Hematopoietic multipotent progenitor cell (in vitro differentiated cells): ENCODE measurements around the gene GPHN. TPM values are rescaled to one million over a fixed set of nuclear protein-coding genes. Genes with fewer than 3 reads are reported as not detected.
A peak's percentile ranks its signal among the peaks of the same experiment; 100 is the strongest.

Experiments
- DNase-seq, 3 donors: peaks; one replicate each; pipeline ENCODE4 v3.0.0-alpha.2; 2011 to 2015; ENCODE audit warnings: low read depth in 2 of 3, low spot score in 2 of 3
- total RNA-seq: library from RNA; depleted of rRNA; stranded (reverse); fragments of >200 nt; gene quantifications from one replicate; pipeline ENCODE4 v1.2.3, GENCODE V29; 2012

Gene GPHN
- total RNA-seq, 1 donor, result 8.6 TPM

DNA sequence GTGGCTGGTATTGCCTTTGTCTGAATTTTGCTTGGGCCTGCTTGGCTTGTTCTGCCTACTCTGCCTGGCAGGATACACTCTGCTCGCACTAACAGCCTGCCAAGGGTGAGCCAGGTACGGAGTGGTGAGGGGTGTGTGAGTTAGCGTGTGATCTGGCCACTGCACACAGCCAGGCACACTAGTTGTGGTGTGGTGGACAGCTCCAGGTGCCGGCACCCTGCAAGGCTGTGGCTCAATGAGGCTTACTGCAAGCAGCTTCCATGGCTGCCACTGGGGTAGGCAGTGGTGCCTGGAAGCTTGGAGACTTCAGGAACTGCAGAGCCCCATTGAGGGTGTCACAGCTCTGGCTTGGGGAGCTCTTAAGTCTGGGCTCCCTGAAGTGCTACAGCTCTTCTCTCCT is 87.4 kb downstream of the GPHN start:
- DNase-seq, result no peak

DNA sequence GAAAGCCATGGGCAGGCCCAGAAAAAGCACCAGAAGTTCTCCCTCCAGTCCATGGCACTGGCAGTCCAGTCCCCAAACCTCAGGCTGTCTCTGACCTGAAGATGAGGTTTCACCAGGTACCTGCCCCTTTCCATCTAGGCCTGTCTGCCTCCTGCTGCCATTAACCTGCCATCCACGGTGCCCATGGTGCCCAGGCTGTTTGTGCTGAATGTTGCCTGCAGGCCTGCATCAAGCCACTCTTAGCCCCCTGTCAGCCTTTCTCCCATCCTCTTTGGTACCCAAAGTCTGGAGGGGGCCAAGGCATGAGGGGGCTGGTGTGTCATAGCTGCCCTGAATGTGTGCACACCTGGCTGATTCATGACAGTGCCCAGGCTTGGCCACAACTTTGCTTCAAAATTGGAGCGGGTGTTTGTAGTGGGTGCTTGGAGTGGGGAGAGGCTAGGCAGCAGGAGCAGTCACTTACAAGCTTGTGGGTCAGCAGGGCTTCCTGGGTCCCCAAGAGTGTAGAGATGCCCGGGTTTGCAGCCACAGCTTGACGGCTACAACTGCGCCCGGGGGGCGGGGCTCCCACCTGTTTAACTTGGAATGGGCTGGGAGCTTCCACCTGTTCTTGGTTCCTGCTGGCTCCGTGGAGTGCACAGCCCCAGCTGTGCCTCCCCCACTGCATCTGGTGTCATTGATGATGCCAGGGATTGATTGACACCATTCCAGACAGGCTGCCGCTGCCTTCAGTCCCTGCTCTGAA is 88.5 kb downstream of the GPHN start:
- no peak for DNase-seq

DNA sequence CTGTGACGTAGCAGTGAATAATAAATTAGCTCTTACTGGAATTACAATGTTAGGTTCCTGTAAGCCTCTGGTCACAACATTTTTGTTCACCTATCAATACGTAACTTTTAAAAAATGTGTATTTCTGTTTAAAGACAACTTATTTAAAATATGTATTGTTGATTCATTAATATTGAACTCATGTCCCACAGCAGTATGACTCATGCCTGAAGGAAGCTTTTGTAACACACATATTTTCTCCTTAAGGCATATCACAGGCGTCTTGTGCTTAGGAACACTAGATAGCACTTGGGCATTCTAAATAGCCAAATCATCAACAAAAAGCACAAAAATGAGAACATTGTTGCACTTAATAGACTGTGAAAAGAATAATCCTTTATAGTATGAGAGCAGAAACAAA is 92.5 kb downstream of the GPHN start:
- DNase-seq, result no peak

DNA sequence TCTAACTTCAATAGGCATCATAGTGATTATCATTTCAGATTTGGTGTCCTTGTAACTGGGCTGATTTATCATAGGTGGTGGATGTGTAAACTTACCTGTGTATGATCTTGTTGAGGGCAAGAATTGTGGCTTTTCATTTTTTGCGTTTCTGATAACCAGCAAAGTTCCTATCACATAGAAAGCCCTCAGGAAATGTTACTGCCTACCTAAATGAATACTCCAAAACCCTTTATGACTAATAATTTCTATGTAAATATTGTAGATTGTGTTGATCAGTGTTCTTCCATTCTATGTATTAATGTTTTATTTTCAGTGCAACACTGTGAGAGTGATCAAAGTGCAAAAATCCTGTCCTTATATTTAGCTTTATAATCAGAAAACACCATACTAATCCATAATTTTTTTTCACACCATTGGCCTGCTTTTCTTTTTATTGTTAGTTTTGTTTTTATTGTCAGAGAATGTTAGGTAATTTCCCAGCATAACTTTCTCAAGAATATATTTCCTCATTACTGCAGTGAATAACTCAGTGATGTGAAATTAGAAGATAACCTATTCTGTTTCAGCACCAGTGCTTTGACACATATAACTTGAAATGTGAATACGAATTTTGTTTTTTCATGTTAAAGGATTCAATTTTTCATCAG is 94.1 kb downstream of the GPHN start:
- DNase-seq, result no peak

DNA sequence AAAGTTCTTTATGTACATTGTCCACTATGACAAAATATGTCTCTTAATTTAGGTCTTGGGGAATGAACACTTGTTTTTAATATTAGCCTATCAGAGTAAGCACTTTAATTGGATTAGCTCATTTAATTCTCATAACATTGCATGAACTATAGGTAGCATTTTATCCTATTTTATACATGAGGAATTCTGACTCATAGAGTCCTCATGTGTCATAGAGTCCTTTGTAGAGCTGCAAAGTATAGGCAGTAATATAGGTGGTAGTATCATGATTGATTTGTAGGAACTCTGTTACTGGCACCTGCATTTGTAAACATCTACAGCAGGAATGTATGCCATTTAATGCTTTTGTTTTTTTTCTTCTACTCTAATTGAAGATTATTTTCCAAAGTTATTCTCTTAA is 96.0 kb downstream of the GPHN start:
- DNase-seq, result no peak

DNA sequence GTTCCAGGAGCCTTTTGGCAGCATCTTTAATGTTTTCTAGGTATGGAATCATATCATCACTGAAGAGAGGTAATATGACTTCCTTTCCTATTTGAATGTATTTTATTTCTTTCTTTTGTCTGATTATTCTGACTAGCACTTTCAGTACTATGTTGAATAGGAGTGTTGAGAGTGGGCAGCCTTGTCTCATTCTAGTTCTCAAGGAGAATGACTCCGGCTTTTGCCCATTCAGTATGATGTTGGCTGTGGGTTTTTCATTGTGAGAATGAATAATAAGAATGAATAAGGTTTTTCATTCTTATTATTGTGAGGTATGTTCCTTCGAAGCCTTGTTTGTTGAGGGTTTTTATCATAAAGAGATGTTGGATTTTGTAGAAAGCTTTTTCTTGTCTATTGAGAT is 98.9 kb downstream of the GPHN start:
- no peak for DNase-seq

DNA sequence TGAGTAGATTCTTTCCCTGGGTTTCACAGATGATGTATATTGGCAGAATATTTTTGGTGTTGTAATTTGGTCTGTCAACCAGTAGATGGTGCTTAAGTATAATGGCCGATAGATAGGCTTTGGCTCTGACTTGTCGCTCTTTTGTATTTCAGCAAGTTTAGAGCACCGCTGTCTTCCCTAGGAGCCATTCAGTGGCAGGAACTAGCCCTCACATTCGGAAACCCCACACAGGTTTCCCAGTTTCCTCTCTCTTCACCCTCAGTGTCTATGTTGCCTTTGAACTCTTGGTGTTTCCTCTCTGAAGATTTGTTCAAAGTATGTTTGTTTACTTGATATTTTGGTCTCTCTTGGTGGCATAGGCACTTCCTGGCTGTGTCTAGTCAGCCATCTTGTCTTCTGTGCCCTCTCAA is 102.2 kb downstream of the GPHN start:
- DNase-seq, result no peak

DNA sequence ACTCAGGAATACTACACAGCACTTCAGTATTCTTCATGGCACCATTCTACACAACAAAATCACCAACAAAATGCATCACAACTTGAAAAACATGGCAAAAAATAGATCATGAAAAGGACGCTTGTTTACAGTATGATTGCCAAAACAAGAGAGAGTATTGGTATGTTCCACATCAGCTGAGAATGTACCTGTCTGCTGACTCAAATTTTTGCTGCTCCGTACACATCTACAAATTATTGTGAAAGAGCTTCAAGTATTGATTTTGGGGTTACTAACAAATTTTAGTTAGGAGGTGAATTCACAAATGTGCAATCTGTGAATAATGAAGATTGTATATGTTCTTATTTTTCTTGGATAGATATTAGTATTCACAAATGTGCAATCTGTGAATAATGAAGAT is 105.4 kb downstream of the GPHN start:
- DNase-seq, result no peak

DNA sequence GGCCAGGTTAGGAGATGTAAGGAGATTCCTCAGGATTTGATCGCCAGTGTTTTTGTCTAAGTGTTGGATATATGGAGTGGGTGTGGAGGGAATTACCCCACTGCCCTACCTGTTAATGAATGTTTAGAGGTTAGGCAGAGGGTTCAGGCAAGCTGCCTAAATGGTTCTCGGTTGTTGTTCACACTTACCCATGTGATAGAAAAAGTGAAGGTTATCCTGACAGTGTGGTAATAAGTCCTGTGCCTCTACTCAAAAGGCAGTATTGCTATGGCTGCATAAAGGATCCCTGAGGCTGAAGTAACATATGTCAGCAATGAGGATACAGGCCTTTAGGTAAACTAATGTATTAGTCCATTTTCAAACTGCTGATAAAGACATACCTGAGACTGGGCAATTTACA is 112.0 kb downstream of the GPHN start:
- no peak for DNase-seq

DNA sequence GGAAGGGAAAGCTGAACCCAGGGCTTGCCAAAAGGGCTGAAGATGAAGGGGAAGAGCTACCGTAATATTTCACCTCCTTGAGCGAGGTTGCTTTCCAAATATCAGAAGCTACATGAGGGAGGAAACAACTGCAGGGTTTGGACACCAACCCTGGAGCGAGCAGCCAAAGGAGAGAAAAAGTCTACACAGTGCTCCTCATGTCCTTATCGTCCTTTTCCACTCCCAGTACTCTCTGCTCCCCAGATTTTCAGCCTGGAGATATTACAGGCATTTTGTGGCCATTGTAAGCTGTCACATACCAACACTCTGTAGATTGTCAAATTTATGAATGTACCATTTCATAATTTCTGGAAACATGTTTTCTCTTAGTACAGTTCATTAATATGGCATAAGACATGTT is 115.9 kb downstream of the GPHN start:
- no peak for DNase-seq

DNA sequence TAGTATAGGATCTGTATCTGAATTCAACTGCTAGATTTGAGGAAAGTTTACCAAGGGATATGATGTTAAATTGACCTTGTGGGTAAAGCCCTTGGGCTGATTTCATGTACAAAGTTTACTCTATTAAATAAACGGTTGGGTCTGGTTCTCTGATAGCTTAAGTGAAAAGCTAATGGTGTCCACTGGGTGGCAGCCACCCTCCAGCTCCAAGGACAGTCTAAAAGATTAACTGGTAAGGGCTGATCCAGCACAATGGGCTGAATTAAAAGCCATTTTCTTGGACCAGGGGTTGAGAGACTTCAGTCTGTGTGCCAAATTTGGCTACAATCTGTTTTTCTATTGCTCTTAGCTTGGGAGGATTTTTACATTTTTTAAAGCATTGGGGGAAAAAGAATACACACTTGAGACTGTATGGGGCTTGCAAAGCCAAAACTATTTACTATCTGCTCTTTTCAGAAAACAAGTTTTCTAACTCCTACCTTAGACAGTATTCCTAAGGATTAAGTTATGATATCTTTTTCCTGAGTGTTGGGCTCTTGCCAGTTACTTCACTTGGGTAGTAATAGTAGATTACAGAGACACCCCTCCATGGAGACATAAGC is 116.5 kb downstream of the GPHN start:
- peak in 2 of 3 donors; percentile 47 to 77 for DNase-seq

DNA sequence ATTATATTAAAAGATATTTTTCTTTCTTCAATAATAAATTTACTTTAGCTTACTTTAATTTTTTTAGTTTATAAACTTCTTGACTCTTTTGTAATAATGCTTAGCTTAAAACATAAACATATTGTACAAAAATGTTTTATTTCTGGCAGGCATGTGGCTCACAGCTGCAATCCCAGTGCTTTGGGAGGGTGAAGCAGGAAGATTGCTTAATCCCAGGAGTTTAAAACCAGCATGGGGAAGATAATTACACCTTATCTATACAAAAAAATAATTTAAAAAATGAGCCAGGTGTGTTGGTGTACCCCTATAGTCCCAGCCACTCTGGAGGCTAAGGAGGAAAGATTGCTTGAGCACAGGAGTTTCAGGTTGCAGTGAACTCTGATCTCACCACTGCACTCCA is 120.7 kb downstream of the GPHN start:
- no peak for DNase-seq

DNA sequence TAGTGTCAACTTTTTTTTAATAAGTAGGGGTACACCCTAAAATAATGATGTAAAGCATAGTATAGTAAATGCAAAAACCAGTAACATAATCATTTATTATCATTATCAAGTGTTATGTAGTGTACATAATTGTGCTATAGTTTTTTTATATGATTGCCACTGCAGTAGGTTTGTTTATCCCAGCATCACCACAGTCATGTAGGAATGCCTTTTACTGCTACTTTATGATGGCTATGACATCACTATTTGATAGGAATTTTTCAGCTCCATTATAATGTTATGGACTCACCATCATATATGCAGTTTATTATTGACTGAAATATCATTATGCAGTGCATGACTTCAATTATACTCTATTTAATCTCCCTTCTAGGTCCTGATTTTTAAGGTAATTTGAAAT is 121.6 kb downstream of the GPHN start:
- DNase-seq, result no peak

DNA sequence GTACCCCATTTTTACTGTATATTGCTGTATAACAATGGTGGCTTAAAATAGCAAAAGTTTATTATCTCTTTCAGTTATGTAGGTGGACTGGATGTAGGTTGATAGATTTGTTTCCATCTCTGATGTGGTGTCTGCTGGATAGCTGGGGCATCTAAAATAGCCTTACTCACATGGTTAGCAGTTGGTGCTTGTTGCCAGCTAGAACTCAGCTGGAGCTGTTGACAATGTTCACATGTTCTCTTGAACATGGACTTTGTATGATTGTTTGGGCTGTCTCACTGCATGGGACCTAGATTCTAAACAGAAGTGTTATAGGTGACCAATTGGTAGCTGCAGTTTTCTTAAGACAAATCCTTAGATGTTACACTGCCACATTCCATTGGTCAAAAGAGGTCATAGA is 126.9 kb downstream of the GPHN start:
- DNase-seq, result no peak

DNA sequence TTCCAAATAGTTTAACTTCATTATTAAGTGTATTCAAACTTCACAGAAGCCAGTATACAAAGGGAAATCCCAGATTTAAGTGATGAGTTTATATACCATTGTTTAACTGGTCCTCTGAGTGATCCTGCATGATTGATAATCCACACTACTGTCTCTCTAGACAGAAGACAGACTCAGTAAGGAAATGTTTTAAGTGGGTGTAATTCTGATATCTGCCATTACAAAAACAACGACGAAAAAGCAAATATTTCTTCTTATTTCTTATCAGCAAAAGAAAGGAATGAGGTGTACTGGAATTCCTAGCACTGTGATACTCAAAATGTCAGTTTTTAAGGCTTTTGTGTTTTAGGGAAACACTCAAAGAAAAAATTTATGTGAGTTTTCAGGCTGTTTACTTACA is 127.5 kb downstream of the GPHN start:
- DNase-seq, result no peak

DNA sequence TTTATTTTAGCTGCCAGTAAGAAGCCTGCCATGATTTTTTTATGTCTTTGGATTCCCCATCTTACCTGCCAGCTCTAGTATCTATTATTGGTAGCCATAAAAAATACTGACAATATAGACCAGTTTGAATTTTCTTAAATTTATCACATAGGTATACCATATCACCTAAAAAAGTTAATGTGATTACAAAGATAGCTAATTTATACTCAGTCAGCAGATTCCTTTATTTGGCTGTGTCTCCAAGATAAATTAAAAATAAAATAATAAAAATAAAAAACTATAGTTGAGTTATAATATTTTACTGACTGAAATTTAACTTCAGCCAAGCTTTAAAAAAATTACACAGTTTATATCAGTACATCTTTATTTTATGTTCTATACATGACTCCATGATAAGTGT is 128.3 kb downstream of the GPHN start:
- no peak for DNase-seq

DNA sequence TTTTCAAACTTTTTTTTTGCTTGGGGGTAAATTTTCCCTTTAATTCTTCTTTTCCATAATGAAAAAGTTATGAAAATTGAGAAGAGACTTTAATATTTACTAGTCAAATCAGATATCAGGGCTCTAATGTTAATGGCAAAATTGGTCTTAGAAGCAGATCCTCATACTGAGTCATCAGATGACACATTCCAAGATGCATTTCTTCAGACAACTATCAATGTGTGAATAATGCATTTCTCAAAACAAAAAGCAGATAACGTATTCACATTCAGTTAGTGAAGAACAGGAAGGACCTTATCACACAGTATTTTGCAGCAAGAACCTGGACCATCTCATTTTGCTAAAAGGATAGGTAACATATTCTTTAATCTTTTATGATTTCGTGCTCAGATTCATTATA is 130.7 kb downstream of the GPHN start:
- DNase-seq, result no peak

DNA sequence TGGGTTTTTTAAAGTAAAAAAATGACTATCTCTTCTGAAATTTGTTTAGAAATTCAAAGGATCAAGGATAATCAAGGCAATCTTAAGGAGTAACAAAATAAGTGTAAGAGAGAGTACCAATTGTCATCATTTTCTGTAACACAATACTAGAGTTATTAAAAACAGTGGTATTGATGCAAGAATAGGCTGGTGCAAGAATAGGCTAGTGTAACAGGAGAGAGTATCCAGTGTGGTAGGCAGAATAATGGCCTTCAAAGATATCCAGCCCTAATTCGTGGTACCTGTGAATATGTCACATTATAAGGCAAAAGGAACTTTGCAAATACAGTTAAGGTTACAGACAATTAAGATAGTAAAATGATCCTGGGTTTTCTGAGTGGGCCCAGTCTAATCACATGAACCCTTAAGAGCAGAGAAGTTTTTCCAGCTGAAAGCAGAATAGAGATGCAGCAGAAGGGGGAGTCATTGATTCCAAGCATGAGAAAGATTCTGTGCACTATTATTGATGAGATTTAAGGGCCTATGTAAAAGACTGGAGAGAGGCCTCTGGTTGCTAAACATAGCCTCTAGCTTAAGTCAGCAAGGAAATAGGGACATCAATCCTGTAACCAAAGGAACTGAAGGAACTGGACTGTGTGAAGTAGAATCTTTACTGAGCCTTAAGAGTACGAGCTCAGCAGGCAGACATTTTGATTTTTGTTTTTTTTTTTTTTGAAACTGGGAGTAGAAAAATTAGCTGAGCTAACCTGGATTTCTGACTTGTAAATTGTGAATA is 134.1 kb downstream of the GPHN start:
- DNase-seq, result no peak

DNA sequence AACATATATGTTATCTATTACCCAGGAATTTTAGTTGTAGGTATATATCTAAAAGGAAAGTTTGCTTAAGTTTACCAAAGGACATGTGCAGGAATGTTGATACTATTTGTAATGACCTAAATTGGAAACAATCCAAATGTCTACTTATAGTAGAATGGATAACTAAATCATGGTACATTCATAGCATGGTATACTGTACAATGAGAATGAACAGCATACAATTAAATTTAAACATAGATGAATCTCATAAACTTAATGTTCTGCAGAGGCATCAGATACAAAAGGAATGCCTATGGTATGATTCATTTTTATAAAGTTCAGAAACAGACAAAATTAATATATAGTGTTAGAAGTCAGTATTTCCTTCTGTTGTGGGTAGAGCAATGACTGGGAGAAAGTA is 135.4 kb downstream of the GPHN start:
- DNase-seq, result no peak

DNA sequence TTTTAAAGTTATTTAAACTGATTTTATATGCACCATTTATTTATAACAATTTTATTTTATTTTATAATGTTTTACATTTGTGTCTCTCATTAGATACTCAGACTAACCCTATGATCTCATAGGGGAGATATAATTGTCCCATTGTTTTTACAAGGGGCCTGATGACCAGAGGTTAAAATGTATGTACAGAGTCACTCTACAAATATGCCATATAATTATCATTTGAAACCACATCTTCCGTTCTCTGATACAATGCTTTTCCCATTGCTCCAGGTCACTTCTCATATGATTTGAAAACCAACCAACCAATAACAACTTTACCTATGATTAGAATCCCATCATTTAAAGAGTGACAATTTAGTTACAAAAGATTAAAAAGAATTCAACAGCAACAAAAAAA is 137.8 kb downstream of the GPHN start:
- DNase-seq, result no peak

DNA sequence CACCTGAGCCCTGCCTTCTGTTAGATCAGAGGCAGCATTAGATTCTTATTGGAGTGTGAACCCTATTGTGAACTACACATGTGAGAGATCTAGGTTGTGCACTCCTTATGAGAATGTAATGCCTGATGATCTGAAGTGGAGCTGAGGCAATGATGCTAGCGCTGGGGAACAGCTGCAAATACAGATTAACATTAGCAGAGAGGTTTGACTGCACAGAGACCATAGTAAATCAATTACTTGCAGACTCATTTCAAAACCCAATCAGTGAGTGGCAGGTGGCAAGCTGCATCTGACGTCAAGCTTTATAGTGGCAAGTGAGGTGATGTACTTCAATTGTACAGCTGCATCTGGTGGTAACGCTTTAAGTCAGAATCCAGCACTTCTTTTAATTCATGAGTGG is 141.6 kb downstream of the GPHN start:
- peak in 1 of 3 donors; percentile 1 for DNase-seq
